Endothelial cell of umbilical vein (primary cell): Measurements from ENCODE around the gene LYZL6. TPM values are rescaled to one million over a fixed set of nuclear protein-coding genes. Genes with fewer than 3 reads are reported as not detected.

Source experiments
- BruUV-seq: library from RNA; stranded (reverse); fragments of 400-500 nt; replicated peaks from 2 replicates; lab custom pipeline; 2021; lab: Mats Ljungman, UMichigan
- CTCF ChIA-PET: fragments of 300-600, 350-600 bp; sonication (Branson Sonifier 250); formaldehyde crosslinking; loops from one replicate; lab custom pipeline; 2021; ENCODE audit warnings: antibody characterized with exemption, inconsistent platforms; lab: Charles Lee
- POLR2A ChIA-PET: fragments of 300-600, 350-600 bp; sonication (Branson Sonifier 250); formaldehyde crosslinking; loops from one replicate; lab custom pipeline; 2021; ENCODE audit warnings: antibody characterized with exemption, inconsistent platforms; lab: Charles Lee
- DNase-seq: peaks from one replicate; pipeline ENCODE4 v3.0.0-alpha.2; 2011; ENCODE audit warnings: low read depth, low spot score
- FAIRE-seq: peaks from 2 replicates; lab custom pipeline; 2011; peaks lifted over from hg19 to GRCh38; lab: Jason Lieb, UNC
- H2AFZ ChIP-seq: 2 replicates; pipeline ENCODE4 v1.6.0; 2012; ENCODE audit warnings: low read depth, low read length, control low read depth, inconsistent platforms
- H3K27ac ChIP-seq: 2 replicates; pipeline ENCODE4 v1.5.1; 2011; ENCODE audit warnings: low read depth, mild to moderate bottlenecking, control low read depth, low read length, moderate library complexity; ENCODE audit not compliant: insufficient read depth
- H3K27me3 ChIP-seq, 2 experiments: 2 replicates each; pipeline versions ENCODE4 v1.6.0 to v1.6.1; 2011; ENCODE audit warnings: low read length in 2 of 2, mixed read lengths in 1 of 2; ENCODE audit not compliant: control insufficient read depth in 2 of 2, insufficient read depth in 2 of 2
- H3K36me3 ChIP-seq, 2 experiments: 2 replicates in 1 of 2; 3 replicates in 1 of 2; pipeline ENCODE4 v1.5.1; 2011; ENCODE audit warnings: low read length in 2 of 2, mild to moderate bottlenecking in 1 of 2, moderate library complexity in 1 of 2; ENCODE audit not compliant: control insufficient read depth in 2 of 2, insufficient read depth in 2 of 2; ENCODE audit errors: extremely low read depth in 1 of 2
- H3K4me1 ChIP-seq: 3 replicates; pipeline ENCODE4 v1.5.1; 2011; ENCODE audit warnings: mild to moderate bottlenecking, low read length; ENCODE audit not compliant: control insufficient read depth, insufficient read depth; ENCODE audit errors: extremely low read depth
- H3K4me2 ChIP-seq: 2 replicates; pipeline ENCODE4 v1.6.1; 2011; ENCODE audit warnings: low read length, control low read depth, mixed read lengths; ENCODE audit not compliant: insufficient read depth
- H3K4me3 ChIP-seq, 3 experiments: fragments of 200-600 bp in 1 of 3; sonication (generic), shearing (Covaris generic) in 1 of 3; replicated peaks in 1 of 3; 2 replicates each; pipeline ENCODE4 v1.5.1; 2011 to 2016; ENCODE audit warnings: control low read depth in 3 of 3, low read length in 3 of 3, mild to moderate bottlenecking in 2 of 3, inconsistent platforms in 1 of 3, low read depth in 1 of 3, moderate library complexity in 1 of 3; ENCODE audit not compliant: insufficient read depth in 1 of 3
- H3K79me2 ChIP-seq: 2 replicates; pipeline ENCODE4 v1.6.0; 2012; ENCODE audit warnings: low read length, inconsistent platforms; ENCODE audit not compliant: control insufficient read depth, insufficient read depth
- H3K9ac ChIP-seq: replicated peaks from 2 replicates; pipeline ENCODE3; 2011; ENCODE audit warnings: low read length, control low read depth; ENCODE audit not compliant: insufficient read depth; ENCODE audit errors: extremely low read depth
- H3K9me1 ChIP-seq: replicated peaks from 3 replicates; pipeline ENCODE4 v1.6.0; 2011; ENCODE audit warnings: mild to moderate bottlenecking, low read length; ENCODE audit not compliant: control insufficient read depth, insufficient read depth; ENCODE audit errors: extremely low read depth
- H3K9me3 ChIP-seq: replicated peaks from 2 replicates; pipeline ENCODE4 v1.5.1; 2012; ENCODE audit warnings: low read length, inconsistent platforms; ENCODE audit not compliant: control insufficient read depth, insufficient read depth
- H4K20me1 ChIP-seq: replicated peaks from 2 replicates; pipeline ENCODE3; 2011; ENCODE audit warnings: mild to moderate bottlenecking, low read length; ENCODE audit not compliant: control insufficient read depth, insufficient read depth; ENCODE audit errors: extremely low read depth
- CTCF ChIP-seq, 2 donors: IDR thresholded peaks; 1 replicate in 1 of 2; 2 replicates in 1 of 2; pipeline ENCODE4 v1.5.1; 2011; ENCODE audit warnings: low read length in 2 of 2, mild to moderate bottlenecking in 2 of 2, moderate library complexity in 2 of 2, control low read depth in 1 of 2, inconsistent platforms in 1 of 2, low read depth in 1 of 2; ENCODE audit not compliant: insufficient read depth in 1 of 2; ENCODE audit errors: extremely low read depth in 1 of 2
- EZH2 ChIP-seq: IDR thresholded peaks from 2 replicates; pipeline ENCODE4 v1.6.1; 2012; ENCODE audit warnings: borderline replicate concordance, low read depth, mild to moderate bottlenecking, moderate library complexity, low read length, inconsistent platforms; ENCODE audit not compliant: severe bottlenecking
- FOS ChIP-seq: IDR thresholded peaks from 2 replicates; pipeline ENCODE4 v1.6.1; 2011; ENCODE audit warnings: mild to moderate bottlenecking, low read length, moderate library complexity, borderline replicate concordance; ENCODE audit not compliant: insufficient read depth
- GATA2 ChIP-seq: IDR thresholded peaks from 2 replicates; pipeline ENCODE4 v1.7.0; 2011; ENCODE audit warnings: low read depth, mild to moderate bottlenecking, moderate library complexity, mixed read lengths, low read length; ENCODE audit not compliant: insufficient read length, insufficient read depth
- JUN ChIP-seq: IDR thresholded peaks from 2 replicates; pipeline ENCODE4 v1.6.1; 2011; ENCODE audit warnings: borderline replicate concordance, low read depth; ENCODE audit not compliant: insufficient read length, insufficient read depth
- MAX ChIP-seq: IDR thresholded peaks from 2 replicates; pipeline ENCODE4 v1.6.1; 2011; ENCODE audit not compliant: insufficient read depth, insufficient read length
- MYC ChIP-seq: IDR thresholded peaks from one replicate; pipeline ENCODE4 v1.6.1; 2011; ENCODE audit warnings: mild to moderate bottlenecking, low read depth, low read length
- POLR2A ChIP-seq: IDR thresholded peaks from 2 replicates; pipeline ENCODE4 v1.6.1; 2012; ENCODE audit warnings: low read depth, mild to moderate bottlenecking, control low read depth, low read length
- POLR2AphosphoS5 ChIP-seq: IDR thresholded peaks from 2 replicates; pipeline ENCODE4 v1.6.1; 2012; ENCODE audit warnings: low read depth, mild to moderate bottlenecking, control low read depth, low read length, moderate library complexity; ENCODE audit not compliant: insufficient read depth
- dilution Hi-C: fragments of 300-500 bp; cut with MboI; formaldehyde crosslinking; loops from one replicate; pipeline ENCODE4 v1.15.0; 2019; ENCODE audit warnings: low sequenced_read_pairs; ENCODE audit not compliant: extremely low pct_ligation_motif_present
- intact Hi-C: fragments of 100-400 bp; cut with micrococcal nuclease; formaldehyde crosslinking; loops from one replicate; pipeline ENCODE4 v1.10.0; 2022
- polyA plus RNA-seq, 4 experiments: library from polyadenylated mRNA; depleted of rRNA in 3 of 4; stranded (reverse) in 3 of 4; unstranded in 1 of 4; fragments of >200 nt; gene quantifications; 2 replicates each; pipeline versions ENCODE4 v1.2.1 to v1.2.3, GENCODE V29; 2011 to 2012; ENCODE audit warnings: missing spikeins in 1 of 4
- total RNA-seq: library from RNA; stranded (reverse); gene quantifications from 2 replicates; pipeline ENCODE4 v1.2.3, GENCODE V29; 2021

The LYZL6 gene
- total and polyA plus RNA-seq, 2 donors (not counting 3 experiments of a cell fraction or from before 2014, with no cell fraction given) = not detected

- TF ChIP-seq MAX = no peak
- TF ChIP-seq GATA2 = no peak
- no peak for TF ChIP-seq MYC
- no peak for TF ChIP-seq EZH2
- no peak for TF ChIP-seq POLR2A
- TF ChIP-seq POLR2AphosphoS5 = no peak
- no peak for TF ChIP-seq JUN
- no peak for TF ChIP-seq CTCF (IDR thresholded peaks at IDR 0.05; ENCODE audit: extremely low read depth in 1 of 2, insufficient read depth in 1 of 2, low read depth in 1 of 2, low read length in 2 of 2)
- TF ChIP-seq FOS = no peak
- Histone ChIP-seq H3K79me2 (no peaks in the 10 kb centered on the region), H3K27me3 (peaks cover 0 to 3% of the 10 kb centered on the region in 2 experiments), H3K36me3 (no peaks in the 10 kb centered on the region), H3K4me2 (no peak overlapping the region), H4K20me1 (no peaks in the 10 kb centered on the region), H2AFZ (no peak overlapping the region), H3K4me1 (no peaks in the 10 kb centered on the region), H3K27ac (no peak overlapping the region), H3K9ac (no peak overlapping the region), H3K9me3 (no peaks in the 10 kb centered on the region), H3K4me3 (no peak overlapping the region), H3K9me1 (no peaks in the 10 kb centered on the region)
- ChIA-PET POLR2A (interaction anchor here (0.7 kb wide), 1 partner anchor 702 kb away, joined by 3 read pairs; no protein-coding TSS in a partner anchor), CTCF (interaction anchor here (0.7 to 2.7 kb wide), 4 partner anchors 20 to 200 kb away, joined by 3 to 16 read pairs (median 8); no protein-coding TSS in a partner anchor)
- no peak for DNase-seq
- intact Hi-C loops (loop anchor here (10.0 kb wide), 1 partner anchor 105 kb away; no protein-coding TSS in a partner anchor), dilution Hi-C loops (no loop called here)
- no peak for FAIRE-seq
- BruUV-seq = no TSS peak
These were observed 5.9 kb upstream of the LYZL6 start for GRCh38 chr17:35949401-35949800.
